PC-9 (cell line): Measurements from ENCODE around the gene MRPL52. TPM values are rescaled to one million over a fixed set of nuclear protein-coding genes. Genes with fewer than 3 reads are reported as not detected.

ENCODE experiments used
- BruUV-seq: library from RNA; stranded (reverse); fragments of 400-500 nt; replicated peaks from 2 replicates; lab custom pipeline; 2021; lab: Mats Ljungman, UMichigan
- CTCF ChIA-PET: fragments of 300-600 bp; sonication (Branson Sonifier 250); formaldehyde crosslinking; loops from one replicate; lab custom pipeline; 2022; ENCODE audit warnings: antibody characterized with exemption; lab: Charles Lee
- POLR2A ChIA-PET: fragments of 300-600 bp; sonication (Branson Sonifier 250); formaldehyde crosslinking; loops from one replicate; lab custom pipeline; 2022; ENCODE audit warnings: antibody characterized with exemption; ENCODE audit not compliant: unreplicated experiment; lab: Charles Lee
- DNase-seq, 2 experiments: peaks; one replicate each; pipeline versions ENCODE4 v3.0.0 to v3.0.0-alpha.2; 2015 to 2022; ENCODE audit warnings: mixed read lengths in 1 of 2
- H2AFZ ChIP-seq: fragments of 200-600 bp; sonication (generic); 2 replicates; pipeline ENCODE4 v1.8.1; 2017; ENCODE audit warnings: antibody characterized with exemption
- H3F3A ChIP-seq: fragments of 200-600 bp; sonication (generic); 2 replicates; pipeline ENCODE4 v1.8.1; 2017; ENCODE audit warnings: antibody characterized with exemption, mild to moderate bottlenecking, low read depth; ENCODE audit not compliant: insufficient read depth
- H3K27ac ChIP-seq: fragments of 200-600 bp; sonication (generic); 2 replicates; pipeline ENCODE4 v1.6.1; 2016; ENCODE audit warnings: mixed run types
- H3K27me3 ChIP-seq: fragments of 200-600 bp; sonication (generic); 2 replicates; pipeline ENCODE4 v1.6.1; 2016; ENCODE audit warnings: low read depth, mixed run types; ENCODE audit not compliant: insufficient read depth
- H3K36me3 ChIP-seq: fragments of 200-600 bp; sonication (generic); 2 replicates; pipeline ENCODE4 v1.6.1; 2016; ENCODE audit warnings: low read depth, mixed run types
- H3K4me1 ChIP-seq: fragments of 200-600 bp; sonication (generic); replicated peaks from 2 replicates; pipeline ENCODE4 v1.6.1; 2016; ENCODE audit warnings: mixed run types; ENCODE audit not compliant: insufficient read depth
- H3K4me2 ChIP-seq: fragments of 200-600 bp; sonication (generic); 2 replicates; pipeline ENCODE4 v1.6.1; 2017; ENCODE audit warnings: mixed run types
- H3K4me3 ChIP-seq: fragments of 200-600 bp; sonication (generic); 2 replicates; pipeline ENCODE4 v1.6.1; 2016; ENCODE audit warnings: mixed run types
- H3K79me2 ChIP-seq: fragments of 200-600 bp; sonication (generic); 2 replicates; pipeline ENCODE4 v1.6.1; 2017; ENCODE audit warnings: low read depth, mixed run types
- H3K9me2 ChIP-seq: fragments of 200-600 bp; sonication (generic); 2 replicates; pipeline ENCODE4 v1.8.1; 2017; ENCODE audit warnings: mild to moderate bottlenecking; ENCODE audit not compliant: insufficient read depth
- H3K9me3 ChIP-seq: fragments of 200-600 bp; sonication (generic); 2 replicates; pipeline ENCODE4 v1.8.1; 2016; ENCODE audit warnings: low read depth; ENCODE audit not compliant: insufficient read depth
- H4K20me1 ChIP-seq: fragments of 200-600 bp; sonication (generic); 2 replicates; pipeline ENCODE4 v1.8.1; 2017; ENCODE audit not compliant: insufficient read depth
- CTCF ChIP-seq: fragments of 200-600 bp; sonication (generic); conservative IDR thresholded peaks from 2 replicates; pipeline ENCODE4 v1.6.1; 2017; ENCODE audit warnings: mixed run types, antibody characterized with exemption, mild to moderate bottlenecking, moderate library complexity
- EZH2 ChIP-seq: fragments of 200-600 bp; sonication (generic); IDR thresholded peaks from 2 replicates; pipeline ENCODE4 v1.8.0; 2017; ENCODE audit warnings: antibody characterized with exemption, low read depth
- intact Hi-C: fragments of 100-400 bp; cut with micrococcal nuclease; formaldehyde crosslinking; loops from one replicate; pipeline ENCODE4 v1.10.0; 2022; ENCODE audit not compliant: unreplicated experiment
- total RNA-seq: library from RNA; stranded (reverse); gene quantifications from 2 replicates; pipeline ENCODE4 v1.2.3, GENCODE V29; 2021

MRPL52 gene
- total RNA-seq, 1 experiment from 2014 or later: 76.7 TPM

- H3K27ac ChIP-seq: no peak overlapping the region
- CTCF ChIA-PET: no interaction called here
Measured at GRCh38 chr14:22841311-22841710, 11.6 kb downstream of the MRPL52 start.

DNA sequence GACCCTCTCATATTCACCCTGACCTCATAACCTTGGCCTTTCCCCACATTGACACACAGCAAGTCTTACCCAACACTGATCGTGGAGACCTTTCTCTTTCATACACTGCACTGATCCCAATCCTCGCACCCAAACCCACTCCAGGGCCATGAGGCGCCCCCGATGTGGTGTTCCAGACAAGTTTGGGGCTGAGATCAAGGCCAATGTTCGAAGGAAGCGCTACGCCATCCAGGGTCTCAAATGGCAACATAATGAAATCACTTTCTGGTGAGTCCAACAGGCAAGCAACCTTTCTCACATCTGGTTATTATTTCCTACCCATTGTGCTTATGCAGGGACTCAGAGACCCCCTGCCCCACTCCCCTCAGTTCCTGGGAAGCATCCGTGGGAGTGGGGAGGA, 12.1 kb downstream of the MRPL52 start:
- no peaks in the 10 kb centered on the region for H3K36me3 ChIP-seq
- no peak overlapping the region for H3K27ac ChIP-seq
- no peaks in the 10 kb centered on the region for H3F3A ChIP-seq
- POLR2A ChIA-PET: no interaction called here
- no TSS peak for BruUV-seq
- H3K27me3 ChIP-seq: no peaks in the 10 kb centered on the region
- CTCF ChIA-PET: no interaction called here
- H3K4me3 ChIP-seq: no peak overlapping the region
- H3K4me1 ChIP-seq: no peaks in the 10 kb centered on the region
- no peaks in the 10 kb centered on the region for H3K79me2 ChIP-seq
- H3K9me3 ChIP-seq: no peaks in the 10 kb centered on the region
- no peak overlapping the region for H2AFZ ChIP-seq
- intact Hi-C loops: no loop called here
- no peaks in the 10 kb centered on the region for H3K9me2 ChIP-seq
- H4K20me1 ChIP-seq: no peaks in the 10 kb centered on the region
- TF ChIP-seq CTCF (no peak), EZH2 (no peak)
- no peak overlapping the region for H3K4me2 ChIP-seq
- no peak for DNase-seq

More at GRCh38 chr14:22841311-22841710, 11.6 kb downstream of the MRPL52 start:
- no peak for TF ChIP-seq EZH2
- TF ChIP-seq CTCF: no peak
- POLR2A ChIA-PET: no interaction called here
- Histone ChIP-seq H3K9me3 (no peaks in the 10 kb centered on the region), H3K79me2 (no peaks in the 10 kb centered on the region), H3K27me3 (no peaks in the 10 kb centered on the region), H3K36me3 (no peaks in the 10 kb centered on the region), H3K4me2 (no peak overlapping the region), H3F3A (no peaks in the 10 kb centered on the region), H3K4me3 (no peak overlapping the region), H3K9me2 (no peaks in the 10 kb centered on the region), H2AFZ (no peak overlapping the region), H4K20me1 (no peaks in the 10 kb centered on the region), H3K4me1 (no peaks in the 10 kb centered on the region)
- BruUV-seq: no TSS peak
- DNase-seq: no peak
- intact Hi-C loops: no loop called here

DNA sequence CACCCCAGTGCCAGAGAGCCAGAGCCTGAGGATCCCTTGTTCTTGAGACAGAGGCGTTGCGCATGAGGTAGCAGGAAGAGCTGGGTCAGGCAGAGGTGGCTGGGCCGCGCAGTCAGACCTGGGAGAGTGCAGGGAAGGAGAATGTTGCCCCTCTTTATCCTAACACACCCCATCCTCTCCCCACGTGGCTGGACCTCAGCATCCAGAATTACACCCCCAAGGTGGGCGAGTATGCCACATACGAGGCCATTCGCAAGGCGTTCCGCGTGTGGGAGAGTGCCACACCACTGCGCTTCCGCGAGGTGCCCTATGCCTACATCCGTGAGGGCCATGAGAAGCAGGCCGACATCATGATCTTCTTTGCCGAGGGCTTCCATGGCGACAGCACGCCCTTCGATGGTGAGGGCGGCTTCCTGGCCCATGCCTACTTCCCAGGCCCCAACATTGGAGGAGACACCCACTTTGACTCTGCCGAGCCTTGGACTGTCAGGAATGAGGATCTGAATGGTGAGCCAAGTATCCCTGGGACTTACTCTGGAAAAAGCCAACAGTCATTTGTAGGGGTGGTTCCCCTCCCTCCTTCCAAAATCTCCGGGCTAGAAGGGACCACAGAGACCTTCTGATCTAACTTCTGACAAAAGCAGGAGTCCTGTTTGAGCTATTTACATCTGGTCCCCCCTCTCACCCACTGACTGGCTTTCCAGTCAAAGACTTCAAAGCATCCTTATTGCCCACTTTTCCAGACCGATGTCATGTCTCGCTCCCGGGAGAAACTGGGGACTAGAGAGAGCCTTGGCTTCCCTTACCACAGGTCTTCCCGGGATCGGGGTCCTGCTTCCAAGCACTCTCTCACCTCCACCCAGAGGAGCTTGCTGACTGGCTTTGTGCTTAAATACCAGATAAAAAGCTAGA, 12.8 kb downstream of the MRPL52 start:
- no peak overlapping the region for H2AFZ ChIP-seq
- no peak for TF ChIP-seq EZH2
- no peak for TF ChIP-seq CTCF
- H3K4me2 ChIP-seq: no peak overlapping the region
- no peaks in the 10 kb centered on the region for H3K27me3 ChIP-seq
- H3K4me1 ChIP-seq: no peaks in the 10 kb centered on the region
- H3K9me3 ChIP-seq: no peaks in the 10 kb centered on the region
- no peaks in the 10 kb centered on the region for H3K36me3 ChIP-seq
- H3K27ac ChIP-seq: no peak overlapping the region
- H4K20me1 ChIP-seq: no peaks in the 10 kb centered on the region
- H3K79me2 ChIP-seq: no peaks in the 10 kb centered on the region
- intact Hi-C loops: no loop called here
- no peaks in the 10 kb centered on the region for H3F3A ChIP-seq
- no peak overlapping the region for H3K4me3 ChIP-seq
- no TSS peak for BruUV-seq
- DNase-seq: no peak
- POLR2A ChIA-PET: interaction anchor here (0.6 kb wide), 1 partner anchor 253 kb away, joined by 3 read pairs; the partner anchor contains the start of gene DAD1
- H3K9me2 ChIP-seq: no peaks in the 10 kb centered on the region
- CTCF ChIA-PET: no interaction called here
